GM19239 (cell line): ENCODE data around the gene G6PC3.
"Not testable (repeated sequence)": the region's sequence is repeated elsewhere in the genome, so short reads cannot be mapped to it uniquely, and the experiment has no call there.

Source experiments
- DNase-seq: peaks from one replicate; pipeline ENCODE4 v3.0.0; 2011; ENCODE audit warnings: low spot score; ENCODE audit not compliant: insufficient read length
- FAIRE-seq: peaks from 2 replicates; lab custom pipeline; 2011; peaks lifted over from hg19 to GRCh38; lab: Jason Lieb, UNC

G6PC3 gene

DNA sequence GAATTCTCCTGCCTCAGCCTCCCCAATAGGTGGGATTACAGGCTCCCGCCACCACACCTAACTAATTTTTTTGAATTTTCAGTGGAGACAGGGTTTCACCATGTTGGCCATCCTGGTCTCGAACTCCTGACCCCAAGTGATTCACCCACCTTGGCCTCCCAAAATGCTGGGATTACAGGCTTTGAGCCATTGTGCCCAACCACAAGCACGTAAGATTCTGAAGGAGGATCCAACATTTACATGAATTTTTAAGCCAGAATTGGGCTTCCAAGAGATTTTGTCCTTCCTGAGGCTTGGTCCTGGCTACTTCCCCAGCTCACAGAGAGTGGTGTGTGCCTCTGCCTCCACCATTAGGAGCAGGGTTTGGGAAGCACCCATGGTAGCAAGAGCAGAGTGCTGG, 11.1 kb downstream of the G6PC3 start:
- no peak for DNase-seq

DNA sequence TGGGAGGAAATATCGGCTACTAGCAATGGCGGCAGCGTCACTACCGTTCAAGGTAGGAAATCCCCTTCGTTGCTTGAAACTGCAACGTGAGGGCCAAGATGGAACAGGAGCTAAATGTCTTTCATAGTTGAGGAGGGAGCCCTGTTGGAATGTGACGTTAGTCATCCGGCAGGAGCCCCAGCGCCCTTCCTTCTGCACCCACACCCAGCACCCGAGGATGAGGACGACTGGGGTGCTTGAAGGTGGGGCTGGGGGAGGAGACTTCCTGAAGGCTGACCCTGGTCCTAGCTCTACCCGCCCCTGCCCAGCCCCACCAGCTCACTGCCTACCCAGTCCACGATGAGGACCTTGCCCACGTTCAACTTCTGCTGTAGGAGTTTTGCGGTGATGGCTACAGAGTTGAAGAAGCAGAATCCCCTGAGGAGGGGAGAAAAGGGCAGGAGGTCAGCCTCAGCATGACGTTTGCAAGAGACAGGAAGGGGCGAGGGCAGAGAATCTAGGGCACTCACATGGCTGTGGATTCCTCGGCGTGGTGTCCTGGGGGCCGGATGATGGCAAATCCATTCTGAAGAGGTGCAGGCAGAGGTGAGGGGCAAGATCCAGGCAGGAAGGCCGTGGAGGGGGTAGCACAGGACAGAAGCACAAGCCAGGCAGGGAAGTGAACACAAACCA, 11.9 kb downstream of the G6PC3 start:
- DNase-seq (no peak), FAIRE-seq (no peak)

More for the DNA sequence above, 11.1 kb downstream of the G6PC3 start:
- FAIRE-seq = no peak

DNA sequence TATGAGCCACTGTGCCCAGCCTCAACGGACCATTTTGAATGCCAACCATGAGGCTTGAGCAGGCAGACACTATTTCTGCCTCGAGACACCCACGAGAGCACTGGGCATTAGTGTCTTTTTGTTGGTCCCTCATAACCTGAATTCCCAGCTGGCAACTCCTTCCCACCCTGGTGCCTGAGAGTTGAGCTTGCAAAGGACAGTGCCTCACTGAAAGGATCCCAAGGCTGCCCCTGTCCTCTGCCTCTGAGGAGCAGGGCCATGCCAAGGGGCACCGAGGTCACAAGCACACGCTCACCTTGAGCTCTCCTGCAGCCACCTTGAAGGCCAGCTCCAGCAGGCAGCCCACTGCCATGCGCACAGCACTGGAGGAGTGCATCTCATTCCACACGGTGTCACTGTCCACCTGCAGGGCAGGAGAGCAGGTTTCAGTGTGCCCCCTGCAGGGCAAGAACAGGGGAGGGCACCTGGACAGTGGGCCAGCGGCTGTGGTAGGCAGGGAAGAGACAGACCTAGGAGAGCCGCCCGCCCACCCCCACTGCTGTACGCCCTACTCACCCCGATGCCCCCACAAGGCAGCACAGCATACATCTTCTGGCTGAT, 12.8 kb downstream of the G6PC3 start:
- FAIRE-seq = no peak
- no peak for DNase-seq

DNA sequence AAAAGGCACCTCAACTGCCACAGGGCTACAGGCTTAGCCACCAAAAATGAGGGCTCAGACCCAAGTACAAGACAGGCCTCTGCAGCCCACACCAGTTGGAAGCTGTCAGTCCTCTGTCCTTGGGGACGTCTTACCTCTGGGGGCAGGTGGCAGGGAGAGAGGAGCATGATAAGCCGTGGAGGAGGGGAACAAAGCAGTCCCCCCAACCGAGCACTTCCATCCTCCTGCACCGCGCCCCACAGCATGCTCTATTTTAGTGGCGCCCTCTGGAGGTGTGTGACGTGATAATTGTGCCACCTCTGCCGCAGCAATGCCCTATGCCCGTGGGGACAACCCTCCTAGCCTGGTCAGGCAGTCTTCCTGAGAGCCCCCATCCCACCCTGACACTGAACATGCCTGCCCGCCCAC, 13.6 kb downstream of the G6PC3 start:
- FAIRE-seq = no peak
- no peak for DNase-seq

DNA sequence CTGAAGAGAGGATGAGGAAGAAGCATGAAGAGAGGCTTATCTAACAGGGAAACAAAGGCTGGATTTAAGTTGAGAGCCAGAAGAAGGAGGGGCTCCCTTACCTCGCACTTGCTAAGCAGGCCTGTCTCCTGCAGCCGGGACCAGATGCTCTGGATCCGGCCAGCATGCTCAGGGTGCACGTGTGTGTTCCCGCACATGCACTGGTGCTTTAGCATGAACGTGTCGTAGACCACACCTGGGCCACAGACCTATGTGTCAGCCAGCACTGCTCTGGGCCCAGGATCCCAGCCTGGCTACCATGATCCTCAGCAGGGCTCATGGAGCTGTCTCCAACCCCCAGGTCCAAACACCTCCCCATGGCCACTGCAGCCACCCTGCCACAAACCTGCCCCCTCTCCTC, 14.4 kb downstream of the G6PC3 start:
- DNase-seq (no peak), FAIRE-seq (no peak)

DNA sequence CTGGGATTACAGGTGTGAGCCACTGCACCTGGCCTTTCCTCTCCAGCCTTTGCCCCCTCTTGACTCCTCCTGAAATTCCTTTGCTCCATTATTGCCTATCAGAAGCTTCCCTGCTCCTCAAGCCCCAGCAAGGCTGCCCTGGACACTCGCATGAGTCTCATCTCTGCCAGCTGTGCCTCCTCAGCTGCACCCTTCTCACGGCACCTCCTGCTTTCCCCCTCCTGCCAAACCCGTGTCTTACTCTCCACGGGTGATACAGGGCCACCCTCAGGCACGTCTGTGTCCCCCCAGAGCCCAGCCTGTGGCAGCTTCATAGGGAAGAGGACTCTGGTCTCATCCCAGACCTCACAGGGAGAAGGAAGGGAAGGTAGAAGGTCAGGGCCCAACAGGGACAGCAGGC, 15.4 kb downstream of the G6PC3 start:
- FAIRE-seq (no peak), DNase-seq (no peak)

DNA sequence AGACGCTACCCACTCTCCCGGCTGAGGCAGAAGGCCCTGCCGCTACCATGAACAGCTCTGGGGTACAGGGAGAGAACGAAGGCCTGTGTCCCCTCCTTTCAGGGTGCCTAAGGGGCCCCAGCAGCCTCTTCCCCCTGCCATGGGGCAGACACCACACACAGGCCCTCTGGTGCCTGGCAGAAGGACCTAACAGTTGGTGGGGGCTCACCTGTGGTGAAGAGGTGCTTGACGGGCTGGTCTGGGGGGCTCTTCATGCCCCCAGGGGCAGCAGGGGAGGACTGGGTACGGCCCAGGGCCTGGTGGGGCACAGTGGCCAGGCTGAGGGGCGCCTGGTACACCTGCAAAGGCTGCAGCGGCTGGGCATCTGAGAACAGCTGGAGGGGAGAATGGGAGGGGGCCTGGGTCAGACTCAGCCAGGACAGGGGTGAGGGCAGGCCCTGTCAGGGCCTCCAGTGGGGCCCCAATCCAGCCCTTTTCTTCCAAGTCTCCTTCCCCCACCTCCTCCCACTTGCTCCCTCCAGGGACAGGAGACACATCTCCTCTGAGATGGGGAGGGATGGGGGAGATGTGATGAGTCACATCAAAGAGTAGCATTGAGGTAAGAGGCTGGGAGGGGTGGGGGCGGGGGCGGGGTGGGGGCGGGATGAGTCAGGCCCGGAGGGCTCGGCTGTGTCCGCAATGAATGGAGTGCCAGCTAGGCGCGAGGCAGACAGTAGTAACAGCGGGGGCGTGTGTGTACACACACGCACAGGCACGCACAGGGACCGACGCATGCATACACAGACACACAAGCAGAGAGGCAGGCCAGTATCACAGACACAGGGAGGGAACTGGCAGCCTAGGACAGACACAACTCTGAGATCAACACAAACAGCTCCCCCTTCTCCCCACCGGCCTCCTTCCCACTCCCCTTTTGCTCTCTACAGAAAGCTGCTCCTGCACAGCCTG, 16.1 kb downstream of the G6PC3 start:
- FAIRE-seq (no peak), DNase-seq (no peak)

DNA sequence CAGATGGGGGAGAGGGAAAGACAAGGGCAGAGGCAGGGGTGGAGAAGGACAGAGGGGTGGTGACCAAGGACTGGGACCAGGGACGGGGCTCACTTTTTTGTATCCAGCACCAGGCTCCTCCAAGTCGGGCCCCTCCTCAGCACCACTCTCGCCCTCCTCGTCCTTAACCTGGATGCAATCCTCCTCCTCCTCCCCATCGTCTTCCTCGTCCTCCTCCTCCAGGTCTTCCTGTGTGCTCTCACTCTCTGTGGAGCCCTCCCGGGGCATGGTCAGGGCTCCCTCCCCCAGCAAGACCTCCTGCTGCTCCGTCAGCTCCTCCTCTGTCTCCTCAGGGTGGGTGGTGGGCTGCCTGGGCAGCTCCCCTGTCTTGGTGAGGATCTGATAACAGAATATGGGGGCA, 16.8 kb downstream of the G6PC3 start:
- FAIRE-seq (no peak), DNase-seq (no peak)

DNA sequence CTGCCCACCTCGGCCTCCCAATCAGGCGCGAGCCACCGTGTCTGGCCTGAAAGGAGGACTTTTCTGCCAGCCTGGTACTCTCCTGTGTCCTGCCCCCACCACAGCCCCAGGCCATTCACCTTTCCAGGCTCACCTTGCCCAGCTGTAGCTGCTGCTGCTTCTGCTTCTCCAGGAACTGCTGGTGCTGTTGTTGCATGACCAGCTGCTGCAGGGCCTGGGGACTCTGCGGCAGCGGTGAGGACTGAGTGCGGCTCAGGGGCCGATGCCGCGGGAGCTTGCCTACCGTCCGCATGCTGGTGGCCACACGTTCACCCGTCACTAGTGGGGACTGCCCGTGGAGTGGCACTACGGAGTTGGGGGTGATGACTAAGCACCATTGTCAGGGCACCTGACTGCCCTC, 17.7 kb downstream of the G6PC3 start:
- DNase-seq = no peak
- FAIRE-seq = no peak

DNA sequence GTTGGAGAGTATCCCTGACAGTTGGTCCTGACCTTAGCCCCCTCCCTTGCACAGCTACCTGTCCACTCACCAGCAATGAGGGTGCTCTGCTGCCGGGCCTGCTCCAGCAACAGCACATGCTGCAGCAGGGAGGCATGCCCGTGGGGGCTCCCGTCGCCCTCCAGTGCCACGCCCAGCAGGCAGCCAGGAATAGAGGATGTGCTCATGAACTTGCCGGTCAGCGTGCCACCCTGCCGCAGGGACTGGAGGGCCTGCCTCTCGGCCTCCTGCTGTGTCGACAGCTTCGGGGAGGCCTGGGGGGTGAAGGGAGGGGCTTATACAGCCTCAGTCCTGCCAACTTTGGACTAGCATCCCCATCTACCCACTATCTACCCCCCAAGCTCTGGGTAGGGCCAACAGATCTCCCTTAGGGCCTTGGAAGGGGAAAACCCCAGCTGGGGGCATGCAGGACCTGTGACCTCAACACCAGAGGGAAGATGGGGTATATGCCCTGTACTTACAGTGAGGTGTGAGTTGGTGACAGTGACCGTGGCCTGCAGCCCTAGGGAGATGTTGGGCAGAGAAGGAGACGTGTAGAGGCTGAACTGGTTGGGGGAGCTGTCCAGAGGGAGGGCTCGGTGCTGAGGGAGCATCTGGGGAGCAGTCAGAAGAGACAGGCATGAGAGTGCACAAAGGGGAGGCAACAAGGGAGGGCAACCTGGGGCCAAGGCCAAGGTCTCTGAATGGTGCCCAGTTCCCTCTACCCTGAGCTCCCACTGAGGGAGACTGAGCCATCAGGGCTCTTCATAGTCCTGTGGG, 20.9 kb downstream of the G6PC3 start:
- FAIRE-seq (no peak), DNase-seq (no peak)

DNA sequence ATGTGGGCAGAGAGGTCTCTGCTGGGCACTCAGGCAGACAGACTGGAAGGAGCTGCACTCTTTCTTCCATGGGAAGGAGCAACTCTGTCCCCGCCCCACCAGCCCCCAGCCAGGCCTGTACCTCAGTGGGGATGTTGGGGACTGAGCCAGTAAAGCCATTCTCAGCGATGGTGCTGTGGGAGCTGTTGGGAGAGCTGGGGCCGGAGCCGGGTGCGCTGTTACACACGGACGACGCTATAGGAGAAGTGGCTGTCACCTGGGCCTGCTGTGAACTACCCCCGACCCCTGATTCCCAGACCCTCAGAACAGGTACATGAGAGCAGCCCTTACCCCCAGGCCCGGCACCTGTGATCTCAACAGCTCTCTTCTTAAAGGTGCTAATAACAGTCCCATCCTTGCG, 21.5 kb downstream of the G6PC3 start:
- FAIRE-seq = no peak

DNA sequence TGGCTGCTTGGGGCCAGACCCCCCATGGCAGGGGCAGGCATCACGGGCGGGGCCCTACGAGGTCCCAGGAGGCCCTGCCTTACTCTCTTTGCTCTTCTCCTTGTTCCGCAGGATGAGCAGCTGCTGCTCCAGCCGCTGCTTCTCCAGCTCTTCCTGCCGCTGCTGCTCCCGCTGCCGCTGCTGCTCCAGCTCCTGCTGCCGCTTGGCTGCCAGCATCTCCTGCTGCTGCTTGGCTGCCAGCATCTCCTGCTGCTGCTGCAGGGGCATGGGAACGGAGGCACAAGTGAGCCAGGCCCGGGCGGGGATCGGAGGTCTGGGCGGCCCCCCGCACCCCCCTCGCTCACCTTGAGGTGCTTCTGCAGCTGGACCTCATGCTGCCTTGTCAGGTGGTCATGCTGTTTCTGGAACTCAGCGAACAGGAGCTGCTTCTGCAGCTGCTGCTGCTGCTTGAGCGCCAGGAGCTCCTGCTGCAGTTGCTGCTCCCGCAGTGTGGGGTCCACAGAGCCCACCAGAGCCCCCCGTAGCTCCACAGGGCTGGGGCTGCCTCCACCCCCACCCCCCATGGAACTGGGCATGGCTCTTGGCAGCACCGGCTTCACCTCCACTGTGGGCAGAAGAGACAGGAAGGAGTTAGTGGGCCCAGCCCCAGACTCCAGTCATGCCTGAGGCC, 22.8 kb downstream of the G6PC3 start:
- FAIRE-seq (no peak), DNase-seq (no peak)

More for the DNA sequence above, 21.5 kb downstream of the G6PC3 start:
- DNase-seq = no peak

DNA sequence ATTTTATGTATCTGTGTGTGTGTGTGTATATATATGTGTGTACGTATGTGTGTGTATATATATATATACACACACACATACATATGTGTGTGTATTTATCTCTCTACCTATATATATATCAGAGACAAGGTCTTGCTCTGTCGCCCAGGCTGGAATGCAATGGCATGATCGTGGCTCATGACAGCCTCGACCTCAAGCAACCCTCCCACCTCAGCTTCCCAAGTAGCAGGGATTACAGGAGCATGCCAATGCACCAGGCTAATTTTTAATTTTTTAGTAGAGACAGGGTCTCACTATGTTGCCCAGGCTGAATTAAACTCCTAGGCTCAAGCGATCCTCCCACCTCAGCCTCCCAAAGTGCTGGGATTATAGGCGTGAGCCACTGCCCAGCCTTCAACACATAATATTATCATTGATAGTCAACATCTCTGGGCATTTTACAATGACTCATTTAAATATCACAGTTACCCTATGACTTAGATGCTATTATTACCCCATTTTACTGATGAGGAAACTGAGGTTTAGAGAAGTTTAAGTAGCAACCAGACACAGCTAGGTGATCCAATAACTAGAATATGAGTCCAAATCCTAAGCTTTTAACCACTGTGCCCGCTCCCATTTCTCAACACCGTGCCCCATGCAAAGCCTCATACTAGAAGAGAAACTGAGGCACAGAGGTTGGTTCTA, 24.3 kb downstream of the G6PC3 start:
- no peak for FAIRE-seq
- DNase-seq = no peak

DNA sequence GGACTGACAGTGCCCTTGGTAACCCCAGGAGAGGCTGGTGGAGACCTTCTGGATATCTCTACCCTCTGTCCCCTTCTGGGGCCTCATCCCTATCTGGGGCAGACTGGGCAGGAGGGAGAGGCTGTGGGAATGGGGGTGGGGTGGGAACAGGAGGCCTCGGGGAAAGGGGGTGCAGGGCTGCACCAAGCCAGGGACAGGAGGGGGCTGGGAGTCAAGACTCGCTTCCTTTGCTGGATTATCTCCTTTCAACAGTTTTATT, 24.8 kb downstream of the G6PC3 start:
- no peak for DNase-seq
- FAIRE-seq = no peak

DNA sequence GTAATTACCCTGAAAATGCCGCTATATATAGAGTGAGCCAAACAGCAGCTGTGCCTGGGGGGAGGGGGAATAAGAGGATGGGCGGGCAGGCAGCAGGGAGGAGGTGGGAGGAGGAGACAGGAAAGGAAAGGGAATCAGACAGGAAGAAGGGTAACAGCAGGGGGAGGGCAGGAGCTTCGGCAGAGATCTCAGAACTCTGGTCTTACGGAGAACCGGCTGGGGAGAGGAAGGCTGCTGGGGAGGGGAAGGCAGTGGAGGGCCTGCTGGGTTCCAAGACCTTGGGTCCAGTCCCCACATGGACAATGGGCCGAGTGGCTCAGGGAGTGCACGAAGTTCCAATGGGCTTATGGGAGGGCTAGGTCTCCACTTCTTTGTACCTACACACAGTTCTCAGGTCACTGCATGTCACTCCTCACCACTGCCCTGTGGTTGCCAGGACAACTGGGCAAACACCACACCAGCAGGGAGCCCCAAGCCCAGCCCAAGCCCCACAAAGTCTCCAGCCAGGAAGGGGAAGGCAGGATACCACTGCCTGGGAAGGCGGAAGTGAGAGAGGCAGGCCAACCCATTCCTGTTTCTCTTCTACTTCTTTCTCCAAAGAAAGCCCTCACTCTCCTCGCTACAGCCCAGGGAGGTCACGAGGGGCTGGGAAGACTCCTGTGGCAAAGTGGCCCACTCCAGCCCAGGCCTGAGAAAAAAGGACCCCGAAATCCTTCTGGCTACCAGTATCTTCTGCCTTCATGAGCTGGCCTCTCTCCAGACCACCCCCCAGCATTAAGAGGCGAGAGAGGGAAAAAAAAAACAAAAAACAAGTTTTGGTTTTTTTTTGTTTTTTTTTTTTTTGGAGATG, 25.3 kb downstream of the G6PC3 start:
- DNase-seq = peak; percentile 42
- FAIRE-seq = peak; percentile 87

DNA sequence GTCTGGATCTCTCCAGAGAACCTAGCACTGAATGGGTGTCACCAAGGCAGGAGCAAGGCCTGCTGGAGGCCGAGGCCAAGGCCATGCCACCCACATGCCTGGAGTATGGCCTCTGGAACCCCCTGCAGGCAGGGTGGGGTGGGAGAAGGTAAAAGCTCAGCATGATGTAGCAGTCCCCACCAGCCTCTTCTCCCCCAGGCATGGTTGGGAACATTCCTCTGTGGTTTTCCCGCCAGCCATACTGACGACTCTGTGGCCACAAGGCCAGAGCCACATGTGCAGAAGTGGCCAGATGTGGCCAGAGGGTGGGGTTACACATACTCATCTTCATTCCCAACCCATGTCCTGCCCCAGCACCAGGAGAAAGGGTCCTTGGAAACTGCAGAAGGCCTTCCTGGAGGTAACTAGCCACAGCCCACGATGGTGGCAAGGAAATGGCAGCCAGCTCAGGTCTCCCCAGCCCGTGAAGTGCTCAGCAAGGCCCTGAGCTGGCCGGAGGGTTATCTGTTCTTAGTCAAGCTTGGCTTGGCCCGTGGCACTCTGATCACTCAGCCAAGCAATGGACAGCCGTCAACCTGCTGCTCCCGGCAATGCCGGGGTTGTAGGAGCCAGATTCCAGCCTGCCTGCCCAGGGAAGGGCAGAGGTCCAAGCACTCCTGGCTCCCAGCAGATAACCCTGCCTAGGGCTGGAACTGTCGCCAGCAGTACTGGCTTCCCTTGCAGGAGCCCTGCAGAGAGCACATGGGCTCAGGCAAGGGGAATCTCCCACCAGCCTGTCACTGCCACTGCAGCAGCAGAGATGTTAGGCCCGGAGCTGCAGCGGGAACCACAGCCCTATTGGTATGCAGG, 26.8 kb downstream of the G6PC3 start:
- no peak for FAIRE-seq
- no peak for DNase-seq

DNA sequence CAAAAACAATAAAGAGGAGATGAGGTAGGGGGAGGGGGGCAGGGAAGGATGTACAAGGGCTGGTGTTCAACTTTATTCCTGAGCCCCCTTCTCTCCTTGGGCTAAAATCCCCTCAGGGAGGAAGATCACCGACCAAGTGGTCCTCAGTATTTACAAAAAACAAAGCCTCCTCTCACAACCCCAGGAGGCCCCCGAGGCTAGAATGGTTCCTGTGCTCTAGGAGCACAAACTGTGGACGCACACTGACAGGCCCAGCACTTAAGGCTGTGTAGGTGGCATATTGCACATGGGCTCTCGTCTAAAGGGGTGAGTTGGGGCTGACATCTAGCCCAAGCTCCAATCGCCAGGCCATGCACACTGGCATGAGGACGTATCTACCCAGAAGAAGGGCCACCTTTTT, 31.3 kb downstream of the G6PC3 start:
- DNase-seq, FAIRE-seq: not testable (repeated sequence)
